ENCODE results near the gene IMMP2L. TPM values are rescaled to one million over a fixed set of nuclear protein-coding genes. Genes with fewer than 3 reads are reported as not detected.

Gene IMMP2L
- total and polyA plus RNA-seq, 2 experiments from 2014 or later = 10.1 to 10.4 TPM

GRCh38 chr7:111077001-111077400 is 485.3 kb downstream of the IMMP2L start:
- Histone ChIP-seq H3K4me2 (ENCODE audit: unreplicated experiment) (no peak overlapping the region), H4K20me1 (ENCODE audit: insufficient read depth) (no peaks in the 10 kb centered on the region), H3K9me3 (ENCODE audit: low read depth) (no peaks in the 10 kb centered on the region), H3K79me2 (ENCODE audit: insufficient read depth) (no peaks in the 10 kb centered on the region), H3K27ac (peak overlapping the region; percentile 12; the same call in 1 of the 2 replicates), H3K4me1 (ENCODE audit: insufficient read depth) (peaks cover 55% of the 10 kb centered on the region), H3K27me3 (replicated peaks; ENCODE audit: insufficient read depth) (no peaks in the 10 kb centered on the region), H3F3A (ENCODE audit: insufficient read depth) (peaks cover 41% of the 10 kb centered on the region), H2AFZ (no peak overlapping the region), H3K4me3 (no peak overlapping the region), H3K9ac (no peak overlapping the region), H3K36me3 (ENCODE audit: low read depth) (no peaks in the 10 kb centered on the region), H3K9me2 (ENCODE audit: insufficient read depth) (no peaks in the 10 kb centered on the region)
- TF ChIP-seq EZH2 (IDR thresholded peaks at IDR 0.05; ENCODE audit: insufficient read depth, poor library complexity, severe bottlenecking) = no peak
- TF ChIP-seq EZH2phosphoT487 (IDR thresholded peaks at IDR 0.05; ENCODE audit: insufficient read depth, low read depth) = no peak
- in situ Hi-C loops (cut with MboI) = no loop called here
- WGBS, 2 experiments (ENCODE audit: low coverage in 1 of 2, low lambda C conversion rate in 2 of 2, missing lambda C conversion rate in 2 of 2) = 96 to 100% methylated on average over 2 of the region's 2 CpGs
- DNase-seq = no peak

DNA sequence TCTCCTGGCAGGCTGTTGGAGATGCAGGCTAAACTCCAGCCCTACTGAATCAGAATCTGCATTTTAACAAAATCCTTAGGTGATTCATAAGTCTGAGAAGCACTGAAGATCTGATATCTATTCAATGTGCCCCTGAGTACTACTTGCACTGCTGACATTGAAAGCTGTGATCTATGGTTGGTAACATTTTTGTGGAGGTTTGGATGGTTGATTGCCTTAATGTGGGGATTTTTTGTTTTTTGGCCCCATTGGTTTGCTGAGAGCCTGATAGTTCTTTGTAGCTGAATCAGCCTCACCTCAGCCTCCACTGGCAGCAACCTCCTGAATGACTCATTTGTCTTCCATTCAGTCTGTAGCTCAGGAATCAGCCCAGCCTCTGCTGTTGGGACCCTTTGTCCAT is 486.1 kb downstream of the IMMP2L start:
- no peak overlapping the region for H3K9ac ChIP-seq
- H3K27ac ChIP-seq = peak overlapping the region; percentile 12; the same call in 1 of the 2 replicates
- peaks cover 55% of the 10 kb centered on the region for H3K4me1 ChIP-seq (ENCODE audit: insufficient read depth)
- peak; percentile 67 for DNase-seq
- no peaks in the 10 kb centered on the region for H3K27me3 ChIP-seq (replicated peaks; ENCODE audit: insufficient read depth)
- TF ChIP-seq EZH2phosphoT487 (IDR thresholded peaks at IDR 0.05; ENCODE audit: insufficient read depth, low read depth) (no peak), EZH2 (IDR thresholded peaks at IDR 0.05; ENCODE audit: insufficient read depth, poor library complexity, severe bottlenecking) (no peak)
- in situ Hi-C loops (cut with MboI) = no loop called here
- H2AFZ ChIP-seq = no peak overlapping the region
- H3K4me2 ChIP-seq (ENCODE audit: unreplicated experiment) = peak overlapping the region; percentile 26
- peaks cover 33% of the 10 kb centered on the region for H3F3A ChIP-seq (ENCODE audit: insufficient read depth)
- H4K20me1 ChIP-seq (ENCODE audit: insufficient read depth) = no peaks in the 10 kb centered on the region
- no peaks in the 10 kb centered on the region for H3K9me3 ChIP-seq (ENCODE audit: low read depth)
- H3K9me2 ChIP-seq (ENCODE audit: insufficient read depth) = no peaks in the 10 kb centered on the region
- H3K4me3 ChIP-seq = no peak overlapping the region
- H3K36me3 ChIP-seq (ENCODE audit: low read depth) = no peaks in the 10 kb centered on the region
- H3K79me2 ChIP-seq (ENCODE audit: insufficient read depth) = no peaks in the 10 kb centered on the region

DNA sequence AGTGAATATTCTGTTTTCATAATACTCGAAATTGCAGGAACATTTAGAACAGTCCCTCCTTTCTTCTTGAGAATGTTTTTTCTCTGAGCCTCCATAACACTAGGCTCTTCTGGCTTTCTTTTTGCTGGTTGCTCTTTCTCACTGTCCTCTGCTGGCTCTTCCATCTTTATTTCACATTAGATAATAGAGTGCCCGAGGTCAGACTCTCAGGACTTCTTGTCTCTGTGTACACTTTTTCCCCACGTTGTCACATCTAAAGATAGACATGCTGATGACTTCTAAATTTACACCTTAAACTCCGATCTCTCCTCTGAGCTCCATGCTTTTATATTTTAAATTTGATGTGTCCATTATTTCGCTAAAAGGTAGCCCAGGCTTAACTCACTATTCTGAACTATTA is 486.8 kb downstream of the IMMP2L start:
- Histone ChIP-seq H3K9ac (no peak overlapping the region), H3K4me2 (ENCODE audit: unreplicated experiment) (peak overlapping the region; percentile 26), H3K36me3 (ENCODE audit: low read depth) (no peaks in the 10 kb centered on the region), H3K9me3 (ENCODE audit: low read depth) (no peaks in the 10 kb centered on the region), H3K27ac (0 out of 2 replicates have a peak overlapping the region, but pooled peaks have one; percentile 12), H3K4me1 (ENCODE audit: insufficient read depth) (peaks cover 53% of the 10 kb centered on the region), H3K79me2 (ENCODE audit: insufficient read depth) (no peaks in the 10 kb centered on the region), H3K9me2 (ENCODE audit: insufficient read depth) (no peaks in the 10 kb centered on the region), H4K20me1 (ENCODE audit: insufficient read depth) (no peaks in the 10 kb centered on the region), H3F3A (ENCODE audit: insufficient read depth) (peaks cover 32% of the 10 kb centered on the region), H3K27me3 (replicated peaks; ENCODE audit: insufficient read depth) (no peaks in the 10 kb centered on the region), H3K4me3 (no peak overlapping the region), H2AFZ (no peak overlapping the region)
- TF ChIP-seq EZH2 (IDR thresholded peaks at IDR 0.05; ENCODE audit: insufficient read depth, poor library complexity, severe bottlenecking) (no peak), EZH2phosphoT487 (IDR thresholded peaks at IDR 0.05; ENCODE audit: insufficient read depth, low read depth) (no peak)
- 92 to 96% methylated on average over 5 of the region's 5 CpGs for WGBS, 2 experiments (ENCODE audit: low coverage in 1 of 2, low lambda C conversion rate in 2 of 2, missing lambda C conversion rate in 2 of 2)
- in situ Hi-C loops (cut with MboI) = no loop called here
- DNase-seq = no peak

DNA sequence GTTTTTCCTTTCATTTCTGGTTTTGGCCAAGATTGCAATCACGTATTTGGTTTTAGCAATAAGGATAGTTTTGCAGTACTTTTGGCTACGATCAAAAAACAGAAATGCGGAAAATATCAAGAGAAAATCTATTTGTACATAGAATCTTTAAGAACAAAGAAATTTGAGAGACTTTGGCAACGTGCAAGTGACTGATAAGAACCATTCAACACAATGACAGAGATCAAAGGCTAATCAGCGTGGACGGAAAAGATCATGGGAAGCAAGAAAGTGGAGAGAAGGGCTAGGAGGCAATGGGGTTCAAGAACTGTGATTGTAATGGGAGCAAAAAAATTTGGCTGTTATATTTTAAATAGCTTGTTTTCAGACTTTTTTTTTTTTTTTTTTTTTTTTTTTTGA is 487.5 kb downstream of the IMMP2L start:
- DNase-seq = no peak
- in situ Hi-C loops (cut with MboI) = no loop called here
- 90 to 92% methylated on average over 6 of the region's 6 CpGs for WGBS, 2 experiments (ENCODE audit: low coverage in 1 of 2, low lambda C conversion rate in 2 of 2, missing lambda C conversion rate in 2 of 2)

More for the DNA sequence above, 487.5 kb downstream of the IMMP2L start:
- peak overlapping the region; percentile 23 for H3K4me2 ChIP-seq (ENCODE audit: unreplicated experiment)
- no peak overlapping the region for H3K27ac ChIP-seq
- no peak overlapping the region for H3K4me3 ChIP-seq
- H3K9ac ChIP-seq = no peak overlapping the region
- peaks cover 32% of the 10 kb centered on the region for H3F3A ChIP-seq (ENCODE audit: insufficient read depth)
- TF ChIP-seq EZH2phosphoT487 (IDR thresholded peaks at IDR 0.05; ENCODE audit: insufficient read depth, low read depth) = no peak
- peaks cover 53% of the 10 kb centered on the region for H3K4me1 ChIP-seq (ENCODE audit: insufficient read depth)
- H3K36me3 ChIP-seq (ENCODE audit: low read depth) = no peaks in the 10 kb centered on the region
- no peaks in the 10 kb centered on the region for H3K9me3 ChIP-seq (ENCODE audit: low read depth)
- no peaks in the 10 kb centered on the region for H3K79me2 ChIP-seq (ENCODE audit: insufficient read depth)
- no peaks in the 10 kb centered on the region for H3K9me2 ChIP-seq (ENCODE audit: insufficient read depth)
- no peaks in the 10 kb centered on the region for H4K20me1 ChIP-seq (ENCODE audit: insufficient read depth)
- H3K27me3 ChIP-seq (replicated peaks; ENCODE audit: insufficient read depth) = no peaks in the 10 kb centered on the region
- H2AFZ ChIP-seq = no peak overlapping the region

Data from GM23248 (cell line).